ENCODE measurements around the gene AKTIP. TPM values are rescaled to one million over a fixed set of nuclear protein-coding genes. Genes with fewer than 3 reads are reported as not detected.

The AKTIP gene
- total and polyA plus RNA-seq, 2 of the 4 experiments (the other 2 are of a cell fraction), result 17.7 to 19.9 TPM

- no peak overlapping the region for H2AFZ ChIP-seq (replicated peaks; ENCODE audit: low read length, poor library complexity)
- no peak overlapping the region for H3K9ac ChIP-seq (ENCODE audit: low read depth, low read length)
- intact Hi-C loops (cut with micrococcal nuclease) (no loop called here), dilution Hi-C loops (cut with HindIII; ENCODE audit: low sequenced_read_pairs, unreplicated experiment) (no loop called here), in situ Hi-C loops (cut with MboI; ENCODE audit: low sequenced_read_pairs) (no loop called here)
- H4K20me1 ChIP-seq (ENCODE audit: insufficient read depth, low read length), result no peaks in the 10 kb centered on the region
- no peak overlapping the region for H2AK5ac ChIP-seq (ENCODE audit: low read depth, low read length)
- no peak overlapping the region for H3K27ac ChIP-seq (ENCODE audit: insufficient read depth, low read length)
- H3K4me3 ChIP-seq (ENCODE audit: insufficient read depth, low read depth, low read length), result no peak overlapping the region
- no peaks in the 10 kb centered on the region for H3K4me1 ChIP-seq (ENCODE audit: control insufficient read depth, insufficient read depth, low read length)
- H3K14ac ChIP-seq (replicated peaks; ENCODE audit: low read depth, low read length), result no peak overlapping the region
- DNase-seq, result no peak
- no peak overlapping the region for H2BK5ac ChIP-seq (ENCODE audit: low read depth, low read length, poor library complexity, severe bottlenecking)
- no peaks in the 10 kb centered on the region for H3K9me1 ChIP-seq (ENCODE audit: insufficient read depth, low read length)
- peaks cover 22% of the 10 kb centered on the region for H3K36me3 ChIP-seq (ENCODE audit: control insufficient read depth, insufficient read depth, low read length)
- no peak overlapping the region for H2BK20ac ChIP-seq (ENCODE audit: low read depth, low read length)
- H3K18ac ChIP-seq (ENCODE audit: low read depth, low read length), result no peak overlapping the region
- ATAC-seq (ENCODE audit: low read depth), result no peak
- no peak overlapping the region for H4K5ac ChIP-seq (ENCODE audit: low read depth, low read length)
- no peak overlapping the region for H4K91ac ChIP-seq (ENCODE audit: insufficient read depth, low read depth, low read length)
- no peak overlapping the region for H3K4me2 ChIP-seq (ENCODE audit: low read depth, low read length)
- H3K56ac ChIP-seq (ENCODE audit: extremely low read depth, insufficient read depth, low read length), result no peak overlapping the region
- H4K8ac ChIP-seq (ENCODE audit: low read depth in 2 of 2, low read length in 2 of 2), result no peak overlapping the region
- no TSS peak for BruUV-seq (replicated peaks)
- no peak overlapping the region for H2BK15ac ChIP-seq (ENCODE audit: low read depth, low read length)
- H2AK9ac ChIP-seq (replicated peaks; ENCODE audit: low read depth, low read length, poor library complexity), result no peak overlapping the region
- no peak overlapping the region for H2BK120ac ChIP-seq (ENCODE audit: low read depth, low read length)
- H3K27me3 ChIP-seq (ENCODE audit: control insufficient read depth, insufficient read depth, low read length), result no peaks in the 10 kb centered on the region
- no peak for TF ChIP-seq RFX5 (IDR thresholded peaks at IDR 0.05; ENCODE audit: low read depth, low read length)
- H3K4ac ChIP-seq (ENCODE audit: low read depth, low read length), result no peak overlapping the region
- H3K9me3 ChIP-seq (ENCODE audit: control insufficient read depth, insufficient read depth, low read length), result no peaks in the 10 kb centered on the region
- H3K23ac ChIP-seq (ENCODE audit: low read depth, low read length), result no peak overlapping the region
- POLR2A ChIA-PET (ENCODE audit: unreplicated experiment), result no interaction called here
- CTCF ChIA-PET, result no interaction called here
- no CpG with 5 or more reads among the region's 5 CpGs for WGBS, 2 experiments (ENCODE audit: extremely low coverage in 2 of 2, insufficient read length in 1 of 2)
- H3K79me1 ChIP-seq (ENCODE audit: low read depth in 1 of 2, low read length in 2 of 2), result no peaks in the 10 kb centered on the region
Measured at GRCh38 chr16:53478965-53479364, 24.0 kb downstream of the AKTIP start.
